Brain pericyte (primary cell): ENCODE data around the gene TRIM71.

ENCODE experiments used
- DNase-seq: peaks from one replicate; pipeline ENCODE4 v3.0.0-alpha.2; 2012; ENCODE audit warnings: low read depth, low spot score

Gene TRIM71

GRCh38 chr3:32866533-32866932, 48.7 kb downstream of the TRIM71 start:
- no peak for DNase-seq

- no peak for DNase-seq
These were observed 50.2 kb downstream of the TRIM71 start for GRCh38 chr3:32867954-32868353.

DNA sequence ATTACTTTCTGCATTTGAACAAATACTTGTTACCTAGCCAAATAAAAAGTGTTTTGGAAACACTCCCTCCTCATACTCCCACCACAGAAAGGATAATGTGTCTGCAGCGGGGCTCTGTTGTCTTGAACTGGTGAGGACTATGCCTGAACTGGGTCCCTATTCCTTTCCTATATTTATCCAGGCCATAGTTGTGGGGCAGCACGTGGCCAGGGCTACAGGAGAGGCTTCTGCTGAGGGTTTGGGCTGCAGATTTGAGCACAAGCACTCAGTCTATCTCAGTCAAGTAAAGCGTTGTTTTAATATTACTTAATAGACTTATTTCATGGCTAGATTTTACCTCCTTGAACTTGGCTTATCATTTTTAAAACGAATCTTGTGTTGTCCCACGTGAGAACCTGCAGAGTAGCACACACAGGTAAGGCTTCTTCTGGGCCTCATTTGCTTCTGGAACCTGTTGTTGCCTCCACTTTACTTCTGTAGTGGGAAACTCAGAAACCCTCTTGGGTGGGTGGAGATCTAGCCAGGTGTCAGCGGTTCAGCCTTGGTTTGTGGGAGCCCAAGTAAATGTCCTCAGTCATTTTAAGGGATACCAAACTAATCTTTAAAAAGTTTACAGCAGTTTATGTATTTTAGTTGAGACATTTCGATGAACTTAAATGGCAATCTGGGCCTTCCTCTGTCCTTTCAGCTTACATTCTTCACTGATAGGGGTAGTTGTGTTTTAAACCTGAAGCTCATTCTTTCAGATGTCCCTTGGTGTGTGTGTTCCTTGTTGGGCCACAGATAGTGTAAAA, 51.1 kb downstream of the TRIM71 start:
- no peak for DNase-seq

DNA sequence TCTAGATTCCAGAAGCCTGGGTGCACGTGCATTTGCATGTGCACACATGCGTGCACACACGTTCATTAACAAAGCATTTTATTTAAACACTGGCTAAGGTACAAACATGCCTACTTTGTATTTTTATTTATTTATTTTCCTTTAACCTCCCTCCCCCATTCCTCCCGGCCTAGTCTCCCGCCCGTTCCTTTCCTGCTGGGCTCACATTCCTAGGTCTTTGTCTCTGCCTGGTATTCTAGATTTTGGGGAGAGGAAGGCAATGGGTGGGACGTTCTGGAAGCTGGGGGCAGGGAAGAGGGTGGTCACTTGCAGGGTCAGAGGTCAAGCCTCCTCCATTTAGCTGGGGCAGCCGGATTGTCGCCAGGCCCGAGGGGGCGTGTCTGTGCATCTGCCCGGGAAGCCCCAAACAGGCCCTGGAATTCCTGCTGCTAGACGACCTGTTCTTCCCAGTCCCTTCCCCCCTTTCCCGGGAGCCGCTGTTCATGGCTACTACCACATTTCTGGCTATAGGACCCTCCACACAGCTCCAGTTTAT, 51.8 kb downstream of the TRIM71 start:
- DNase-seq: no peak

- no peak for DNase-seq
These were observed 52.7 kb downstream of the TRIM71 start for GRCh38 chr3:32870373-32871095.

DNA sequence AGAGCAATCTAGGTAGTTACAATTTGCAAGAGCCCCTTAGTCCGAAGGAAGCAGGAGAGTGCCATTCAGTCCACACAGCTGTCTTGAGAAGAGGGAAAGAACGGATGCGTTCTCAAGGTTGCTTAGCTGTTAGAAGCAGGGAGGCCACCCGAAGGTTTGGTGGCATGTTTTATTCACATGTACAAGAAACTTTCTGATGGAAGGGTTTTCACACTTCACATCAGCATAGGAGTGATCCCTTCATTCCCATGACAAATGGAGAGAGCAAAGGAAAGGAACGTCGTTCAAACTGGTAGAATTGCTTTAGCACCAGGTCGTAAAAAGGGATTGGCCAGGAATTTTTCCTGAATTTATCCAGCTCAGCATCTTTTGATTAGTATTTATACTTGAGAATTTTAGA, 53.5 kb downstream of the TRIM71 start:
- DNase-seq: no peak

GRCh38 chr3:32872487-32873382, 54.9 kb downstream of the TRIM71 start:
- DNase-seq: no peak

DNA sequence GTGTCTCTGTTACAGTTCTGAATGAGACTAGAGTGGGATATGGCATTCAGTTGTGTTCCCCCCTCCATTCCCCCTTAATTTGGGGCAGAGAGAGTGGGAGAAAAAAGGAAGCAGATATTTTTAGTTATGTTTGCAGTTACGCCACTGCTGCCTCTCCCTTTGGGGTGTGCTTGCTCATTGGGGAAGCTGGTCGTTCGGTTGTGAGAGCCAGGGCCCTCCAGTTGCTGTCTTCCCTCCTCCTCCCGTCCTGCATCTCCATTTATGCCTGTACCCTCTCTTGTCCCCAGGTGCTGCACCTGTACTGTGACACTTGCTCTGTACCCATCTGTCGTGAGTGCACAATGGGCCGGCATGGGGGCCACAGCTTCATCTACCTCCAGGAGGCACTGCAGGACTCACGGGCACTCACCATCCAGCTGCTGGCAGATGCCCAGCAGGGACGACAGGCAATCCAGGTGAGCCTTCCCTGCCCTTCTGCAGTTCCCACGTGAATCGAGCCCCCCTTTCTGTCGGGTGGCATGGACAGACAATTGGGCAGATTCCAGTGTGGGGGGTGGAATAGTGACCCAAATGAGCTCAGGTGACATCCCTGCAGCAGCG, 55.8 kb downstream of the TRIM71 start:
- no peak for DNase-seq

DNA sequence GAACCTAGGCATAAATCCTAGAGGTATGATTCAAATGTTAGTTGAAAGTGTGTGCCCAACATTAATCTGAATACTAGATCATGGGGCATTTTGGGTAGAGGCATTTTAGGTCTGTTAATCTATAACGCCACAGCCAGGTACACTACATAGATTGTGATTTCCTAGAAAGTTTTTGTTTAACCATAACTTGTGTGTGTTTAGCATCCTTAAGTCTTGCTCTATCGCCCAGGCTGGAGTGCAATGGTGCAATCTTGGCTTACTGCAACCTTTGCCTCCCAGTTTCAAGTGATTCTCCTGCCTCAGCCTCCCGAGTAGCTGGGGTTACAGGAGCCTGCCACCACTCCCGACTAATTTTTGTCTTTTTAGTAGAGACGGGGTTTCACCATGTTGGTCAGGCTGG, 59.1 kb downstream of the TRIM71 start:
- no peak for DNase-seq

DNA sequence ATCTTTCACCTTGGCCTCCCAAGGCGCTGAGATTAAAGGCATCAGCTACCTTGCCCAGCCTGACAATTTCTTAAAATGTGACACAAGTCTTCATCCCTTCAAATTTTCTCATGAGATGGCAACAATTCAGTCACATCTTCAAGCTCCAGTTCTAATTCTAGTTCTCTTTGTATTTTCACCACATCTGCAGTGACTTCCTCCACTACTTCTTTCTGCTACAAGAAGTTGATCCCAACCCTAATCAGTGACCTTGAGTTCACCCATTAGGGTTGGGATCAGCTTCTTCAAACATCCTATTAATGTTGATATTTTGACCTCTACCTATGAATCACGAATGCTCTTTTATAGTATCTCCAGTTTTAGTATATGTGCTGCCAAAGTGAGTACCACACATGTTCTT, 59.8 kb downstream of the TRIM71 start:
- no peak for DNase-seq

GRCh38 chr3:32880225-32880624, 62.4 kb downstream of the TRIM71 start:
- DNase-seq: no peak

DNA sequence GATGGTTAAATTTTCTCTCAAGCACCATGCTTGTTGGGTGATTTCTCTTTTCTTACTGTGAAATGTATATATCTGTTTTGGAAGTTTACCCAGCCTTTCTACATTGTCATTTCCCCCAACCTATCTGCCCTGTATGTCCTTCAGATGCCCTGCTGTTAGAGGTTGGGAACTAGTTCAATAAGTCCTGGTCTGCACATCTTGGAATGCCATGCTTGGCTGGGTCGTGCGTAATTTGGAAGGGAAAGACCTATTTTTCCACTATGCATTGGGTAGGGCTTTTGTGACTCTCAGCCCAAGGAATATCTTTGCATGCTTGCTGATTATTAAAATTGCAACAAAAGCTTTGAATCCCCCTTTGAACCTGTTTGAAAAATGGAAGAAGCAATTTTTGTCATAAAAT, 63.8 kb downstream of the TRIM71 start:
- DNase-seq: no peak

DNA sequence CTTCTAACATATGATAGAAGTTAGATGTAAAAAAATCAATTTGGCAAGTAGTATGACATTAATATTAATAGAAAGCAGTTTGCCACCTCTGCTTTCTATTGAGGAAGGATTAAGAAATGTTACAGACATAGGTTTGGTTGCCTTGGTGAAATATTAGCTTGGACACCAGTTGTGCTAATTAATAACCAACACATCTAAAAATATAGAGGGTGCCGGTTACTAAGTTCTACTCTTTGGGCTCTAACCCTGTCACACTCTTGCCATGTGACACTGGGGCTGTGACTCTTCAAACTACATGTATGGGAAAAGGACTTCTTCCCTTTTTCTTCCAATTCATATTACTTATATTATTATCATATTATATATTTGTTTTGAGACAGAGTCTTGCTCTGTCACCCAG, 64.4 kb downstream of the TRIM71 start:
- DNase-seq: no peak

DNA sequence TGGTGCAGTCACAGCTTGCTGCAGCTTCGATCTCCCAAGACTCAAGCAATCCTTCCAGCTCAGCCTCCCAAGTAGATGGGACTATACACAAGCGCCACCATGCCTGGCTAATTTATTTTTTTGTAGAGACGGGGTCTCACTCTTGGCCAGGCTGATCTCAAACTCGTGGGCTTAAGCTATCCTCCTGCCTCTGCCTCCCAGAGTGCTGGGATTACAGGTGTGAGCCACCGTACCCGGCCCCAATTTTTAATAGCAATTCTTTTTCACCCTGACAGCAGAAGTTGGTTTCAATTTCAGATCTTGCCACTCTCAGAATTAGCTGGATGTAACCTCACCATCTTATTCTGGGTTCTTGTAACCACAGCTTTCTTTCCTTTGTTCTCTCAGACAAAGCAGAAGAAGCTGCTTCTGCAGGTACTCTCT, 64.8 kb downstream of the TRIM71 start:
- no peak for DNase-seq

- DNase-seq: no peak
These were observed 66.0 kb downstream of the TRIM71 start for GRCh38 chr3:32883817-32884216.

- DNase-seq: no peak
These were observed 66.8 kb downstream of the TRIM71 start for GRCh38 chr3:32884591-32884990.

- no peak for DNase-seq
These were observed 67.6 kb downstream of the TRIM71 start for GRCh38 chr3:32885283-32885901.

DNA sequence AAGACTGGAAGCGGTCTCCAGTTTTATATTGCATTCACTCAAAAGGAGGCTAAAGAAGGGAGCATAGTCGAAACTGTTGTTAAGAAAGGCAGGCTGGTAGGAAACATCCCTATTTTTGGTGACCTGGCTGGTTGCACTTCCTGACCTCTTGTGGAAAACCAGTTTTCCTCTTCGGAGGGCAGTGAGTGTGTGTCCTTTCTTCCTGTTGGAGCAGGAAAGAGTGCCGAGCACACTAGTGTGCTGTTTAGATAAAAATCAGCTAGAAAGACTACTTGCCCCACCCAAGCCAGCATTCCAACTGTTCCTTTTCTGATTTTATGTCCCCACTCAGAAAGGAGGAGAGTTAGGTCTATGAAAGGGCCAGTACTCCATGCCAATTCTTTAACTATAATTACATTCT, 68.5 kb downstream of the TRIM71 start:
- no peak for DNase-seq

DNA sequence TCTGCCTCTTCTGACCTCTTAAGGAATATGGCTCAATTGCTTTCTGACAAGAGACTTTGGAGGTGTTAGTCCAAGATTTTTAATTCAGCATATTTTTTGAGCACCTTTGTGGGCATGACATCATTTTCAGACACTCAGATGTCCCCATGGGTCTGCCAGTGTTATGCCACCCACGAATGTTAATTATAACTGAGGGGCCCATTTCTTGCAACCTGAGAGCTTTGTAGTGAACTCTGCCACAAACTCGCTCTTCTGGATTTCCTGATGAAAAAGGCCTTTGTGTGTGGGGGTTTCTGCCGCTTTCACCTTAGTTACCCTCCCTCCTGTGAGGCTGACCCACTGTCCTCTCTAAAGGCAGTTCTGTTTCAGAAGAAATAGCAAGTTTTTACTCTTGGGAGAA, 69.1 kb downstream of the TRIM71 start:
- DNase-seq: no peak

DNA sequence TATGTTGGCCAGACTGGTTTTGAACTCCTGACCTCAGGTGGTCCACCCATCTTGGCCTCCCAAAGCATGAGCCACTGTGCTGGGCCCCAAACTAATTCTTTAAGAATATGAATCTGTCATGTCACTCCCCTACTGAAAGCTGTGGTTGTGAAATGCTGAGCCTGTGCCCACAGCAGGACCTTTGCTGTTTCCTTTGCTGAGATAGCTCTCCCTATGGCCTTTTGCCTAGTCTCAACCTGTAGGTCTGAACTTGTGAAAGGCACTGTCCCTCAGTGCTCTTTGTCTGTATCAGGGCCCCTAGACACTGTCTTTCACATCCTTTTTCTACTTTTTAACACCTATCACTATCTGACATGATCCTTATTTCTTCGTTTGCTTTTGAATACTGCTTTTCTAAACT, 70.9 kb downstream of the TRIM71 start:
- DNase-seq: no peak
